DMS53 treated with DMSO at 0.1 percent for 48 hours (cell line): ENCODE measurements around the gene COX10.
"Not testable (repeated sequence)": the region's sequence is repeated elsewhere in the genome, so short reads cannot be mapped to it uniquely, and the experiment has no call there.

Experiments used
- DNase-seq: peaks from one replicate; lab custom pipeline; 2025; ENCODE audit not compliant: unreplicated experiment; lab: John Stamatoyannopoulos, UW

Gene COX10

DNA sequence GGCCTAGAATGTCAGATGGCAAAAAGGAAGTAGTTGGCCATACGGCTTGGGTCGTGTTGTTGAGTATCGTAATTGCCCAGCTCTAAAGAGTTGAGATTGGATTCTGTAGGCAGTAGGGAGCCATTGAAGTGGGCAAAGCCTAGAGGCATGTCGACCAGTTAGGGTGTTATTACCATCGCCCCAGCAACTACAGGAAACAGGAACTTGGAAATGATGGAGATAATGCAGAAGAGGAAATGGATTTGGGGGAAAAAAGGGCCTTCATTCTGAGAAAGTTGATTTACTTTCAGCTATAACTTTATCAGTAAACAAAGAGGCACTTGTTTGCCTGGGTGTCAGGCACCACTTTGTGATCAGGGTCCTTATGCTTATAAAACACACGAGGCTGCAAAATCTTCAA, 52.6 kb downstream of the COX10 start:
- DNase-seq, result no peak

GRCh38 chr17:14123619-14124278, 54.4 kb downstream of the COX10 start:
- no peak for DNase-seq

DNA sequence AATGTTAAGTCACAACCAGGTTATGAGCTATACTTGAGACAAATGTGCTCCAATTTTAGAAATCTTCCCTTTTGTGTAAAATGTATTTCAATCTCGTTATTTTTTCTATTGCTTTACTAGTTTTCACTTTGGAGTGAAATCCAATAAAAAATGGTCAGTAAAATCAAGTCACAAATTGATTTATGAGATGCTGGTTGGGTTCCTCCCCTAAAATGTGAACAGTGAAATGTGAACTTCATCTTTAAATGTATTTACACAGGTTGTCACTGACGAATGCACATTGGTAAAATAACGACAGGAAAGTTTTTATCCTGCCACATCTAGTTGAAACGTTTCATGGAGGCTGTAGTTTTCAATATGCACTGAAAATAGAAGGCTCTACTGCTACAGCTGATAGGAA, 55.5 kb downstream of the COX10 start:
- DNase-seq, result no peak

GRCh38 chr17:14125518-14126137, 56.3 kb downstream of the COX10 start:
- DNase-seq, result no peak

GRCh38 chr17:14133104-14133503, 63.8 kb downstream of the COX10 start:
- no peak for DNase-seq

GRCh38 chr17:14134456-14134855, 65.2 kb downstream of the COX10 start:
- DNase-seq, result no peak

GRCh38 chr17:14135906-14136590, 66.7 kb downstream of the COX10 start:
- no peak for DNase-seq

DNA sequence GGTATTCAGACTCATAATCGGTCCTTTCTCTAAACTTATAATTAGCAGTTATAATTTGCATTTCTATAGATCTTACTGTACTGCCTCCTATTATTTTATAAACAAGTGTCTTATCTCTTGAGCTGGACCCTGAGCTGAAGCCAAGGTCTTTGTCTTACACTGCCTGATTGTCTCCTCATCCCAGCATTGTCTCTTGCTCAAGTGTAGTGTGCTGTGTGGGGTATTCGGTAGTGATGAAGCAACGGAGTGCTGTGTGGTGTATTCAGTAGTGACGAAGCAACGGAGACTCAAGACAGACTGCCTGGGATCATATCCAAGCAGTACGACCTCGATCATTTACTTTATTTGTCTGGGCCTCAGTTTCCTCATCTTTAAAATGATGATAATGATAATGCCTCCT, 69.3 kb downstream of the COX10 start:
- no peak for DNase-seq

DNA sequence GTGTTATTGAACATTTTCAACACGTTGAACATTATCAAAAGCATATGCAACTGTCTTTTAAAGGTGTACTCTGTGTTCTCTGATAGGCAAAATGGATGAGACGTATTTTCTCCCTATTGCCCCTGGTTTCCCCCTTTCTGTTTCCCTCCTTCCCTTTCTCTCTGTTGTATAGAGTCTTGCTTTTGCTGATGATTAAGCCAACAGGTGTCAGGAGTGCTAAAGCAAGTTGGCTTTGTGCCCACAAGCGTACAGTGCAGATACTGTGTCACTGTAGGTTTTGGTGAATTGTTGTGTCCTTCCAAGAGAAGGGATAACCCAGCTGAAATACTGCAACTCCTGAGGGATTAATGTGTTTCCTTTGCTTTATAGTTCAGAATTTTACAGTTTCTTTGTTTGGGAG, 74.4 kb downstream of the COX10 start:
- DNase-seq, result no peak

GRCh38 chr17:14144508-14144907, 75.2 kb downstream of the COX10 start:
- no peak for DNase-seq

- DNase-seq, result no peak
Measured at GRCh38 chr17:14149751-14150150, 80.4 kb downstream of the COX10 start.

DNA sequence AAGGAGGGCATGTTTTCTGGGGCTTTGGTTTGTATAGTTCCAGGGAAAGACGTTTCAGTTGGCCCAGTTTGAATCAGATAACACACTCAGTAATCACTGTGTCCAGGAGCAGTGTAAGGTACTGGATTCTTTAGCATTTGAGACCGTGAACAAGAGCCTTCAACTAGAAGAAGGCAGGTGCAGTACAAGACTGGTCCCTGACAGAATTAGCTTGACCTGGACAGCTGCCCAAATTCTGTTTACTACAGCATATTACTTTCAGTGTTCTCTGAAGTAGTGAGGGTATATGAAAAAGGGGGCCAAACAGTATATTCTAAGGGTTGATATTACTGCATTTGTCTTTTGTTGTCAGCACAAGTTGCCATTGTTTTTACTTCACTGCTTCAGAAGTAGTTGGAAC, 81.3 kb downstream of the COX10 start:
- no peak for DNase-seq

DNA sequence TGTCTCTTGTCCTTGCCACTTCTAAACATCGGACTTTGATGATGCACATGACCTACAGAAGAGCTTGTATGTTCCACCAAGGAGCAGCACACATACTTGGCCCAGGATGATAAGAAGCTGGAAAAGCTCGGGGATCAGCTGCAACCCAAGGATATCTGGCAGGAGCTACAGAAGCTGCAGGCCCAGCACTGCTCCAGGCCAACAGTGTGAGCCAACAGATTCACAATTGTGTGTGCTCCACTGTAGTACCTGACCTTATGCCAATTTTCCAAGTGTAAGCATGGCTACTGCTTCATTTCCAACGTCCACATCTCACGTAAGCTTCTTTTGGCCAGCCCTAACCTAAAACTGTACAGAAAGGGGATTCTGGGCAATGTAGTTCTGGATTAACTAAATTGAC, 83.4 kb downstream of the COX10 start:
- no peak for DNase-seq

- DNase-seq, result no peak
Measured at GRCh38 chr17:14153374-14153773, 84.1 kb downstream of the COX10 start.

- DNase-seq, result no peak
Measured at GRCh38 chr17:14156689-14157088, 87.4 kb downstream of the COX10 start.

DNA sequence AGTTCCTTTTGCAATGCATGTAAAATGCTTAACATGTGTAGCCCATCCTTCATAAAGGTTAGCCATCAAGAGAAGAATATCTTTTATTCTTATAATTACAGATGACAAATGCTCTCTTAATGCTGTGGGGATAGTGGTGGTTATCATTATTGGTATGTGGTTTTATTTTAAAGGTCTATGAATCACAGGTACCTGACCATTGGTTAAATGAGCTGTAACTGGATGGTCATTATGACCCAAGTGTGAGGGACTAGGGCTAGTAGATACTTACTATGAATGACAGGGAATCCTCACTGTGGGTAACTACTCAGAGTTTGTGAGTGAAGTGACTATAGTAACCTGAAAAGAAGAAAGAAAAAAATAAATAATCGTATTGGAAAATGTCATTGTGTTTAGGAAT, 88.5 kb downstream of the COX10 start:
- no peak for DNase-seq

DNA sequence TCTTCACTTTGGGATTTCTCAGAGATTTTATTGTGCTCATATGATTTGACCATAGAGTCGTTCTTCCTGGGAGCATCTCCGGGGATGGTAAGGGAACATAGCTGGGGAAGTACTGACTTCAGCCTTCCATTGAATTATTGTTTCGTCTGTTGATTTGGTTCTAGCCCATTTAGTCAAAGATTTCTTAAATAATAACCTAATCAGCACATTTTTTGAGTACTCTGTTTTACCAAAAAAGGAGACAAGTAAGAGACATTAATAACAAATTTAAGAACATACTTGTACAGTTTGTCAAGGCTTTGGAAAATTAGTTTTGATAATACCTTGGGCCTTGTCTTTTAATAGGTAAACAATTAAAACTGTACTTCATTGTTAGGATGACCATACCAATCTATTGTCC, 89.4 kb downstream of the COX10 start:
- DNase-seq, result no peak

DNA sequence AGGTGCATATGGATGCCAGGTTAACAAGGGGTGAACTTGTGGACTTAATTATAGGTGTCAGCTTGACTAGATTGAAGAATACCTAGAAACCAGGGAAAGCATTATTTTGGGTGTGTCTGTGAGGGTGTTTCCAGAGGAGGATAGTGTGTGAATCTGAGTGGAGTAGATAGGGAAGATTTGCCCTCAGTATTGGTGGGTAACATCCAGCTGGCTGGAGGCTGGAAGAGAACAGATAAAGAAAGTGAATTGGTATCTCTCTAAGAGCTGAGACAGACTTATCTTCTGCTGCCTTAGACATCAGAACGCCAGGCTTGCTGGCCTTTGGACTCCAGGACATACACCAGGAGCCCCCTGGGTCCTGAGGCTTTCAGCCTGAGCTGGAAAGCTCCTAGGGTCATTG, 92.1 kb downstream of the COX10 start:
- DNase-seq, result no peak

DNA sequence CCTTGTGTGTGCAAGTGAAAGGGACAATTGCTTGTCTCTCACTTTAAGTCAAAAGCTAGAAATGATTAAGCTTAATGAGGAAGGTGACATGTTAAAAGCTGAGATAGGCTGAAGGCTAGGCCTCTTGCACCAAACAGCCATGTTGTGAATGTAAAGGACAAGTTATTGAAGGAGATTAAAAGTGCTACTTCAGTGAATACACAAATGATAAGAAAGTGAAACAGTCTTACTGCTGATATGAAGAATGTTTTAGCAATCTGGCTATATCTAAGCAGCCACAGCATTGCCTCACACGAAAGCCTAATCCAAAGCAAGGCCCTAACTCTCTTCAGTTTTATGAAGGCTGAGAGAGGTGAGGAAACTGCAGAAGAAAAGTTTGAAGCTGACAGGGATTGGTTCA, 96.3 kb downstream of the COX10 start:
- no peak for DNase-seq

DNA sequence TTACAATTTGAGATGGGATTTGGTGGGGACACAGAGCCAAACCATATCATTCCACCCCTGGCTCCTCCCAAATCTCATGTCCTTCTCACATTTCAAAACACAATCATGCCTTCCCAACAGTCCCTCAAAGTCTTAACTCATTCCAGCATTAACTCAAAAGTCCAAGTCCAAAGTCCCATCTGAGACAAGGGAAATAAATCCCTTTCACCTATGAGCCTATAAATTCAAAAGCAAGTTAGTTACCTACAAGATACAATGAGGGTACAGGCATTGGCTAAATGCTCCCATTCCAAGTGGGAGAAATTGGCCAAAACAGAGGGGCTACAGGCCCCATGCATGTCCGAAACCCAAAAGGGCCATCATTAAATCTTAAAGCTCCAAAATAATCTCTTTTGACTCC, 98.5 kb downstream of the COX10 start:
- DNase-seq, result not testable (repeated sequence)

GRCh38 chr17:14168582-14168981, 99.3 kb downstream of the COX10 start:
- no peak for DNase-seq

- DNase-seq, result no peak
Measured at GRCh38 chr17:14169287-14169686, 100.0 kb downstream of the COX10 start.

DNA sequence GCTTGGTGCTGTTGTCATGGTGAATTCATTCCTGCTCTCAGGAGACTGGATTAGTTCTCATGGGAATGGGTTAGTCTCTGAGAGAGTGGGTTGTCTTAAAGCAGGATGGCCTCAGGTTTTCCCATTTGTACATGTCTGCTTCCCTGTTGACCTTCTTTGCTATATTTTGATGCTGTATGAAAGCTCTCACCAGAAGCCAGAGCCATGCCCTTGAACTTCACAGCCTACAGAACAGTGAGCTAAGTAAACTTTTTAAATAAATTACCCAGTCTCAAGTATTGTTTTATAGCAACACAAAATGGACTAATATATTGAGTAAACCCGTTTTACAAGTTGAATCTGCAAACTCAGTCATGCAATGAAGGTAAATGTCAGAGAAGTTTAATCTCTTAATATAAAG, 100.6 kb downstream of the COX10 start:
- DNase-seq, result no peak
